ENCODE data around the gene PLA2G6. TPM values are rescaled to one million over a fixed set of nuclear protein-coding genes. Genes with fewer than 3 reads are reported as not detected.

The PLA2G6 gene
- total RNA-seq, 4 donors from 2014 or later, result 46.0 to 88.4 (median 64.8) TPM

- TF ChIP-seq POLR2A (IDR thresholded peaks at IDR 0.05) (no peak), CTCF (IDR thresholded peaks at IDR 0.05) (no peak)
- WGBS, 2 donors, result 86 to 92% methylated on average over 14 of the region's 14 CpGs
- no peak overlapping the region for H3K4me3 ChIP-seq (ENCODE audit: low read depth, poor library complexity, severe bottlenecking)
- no peak for DNase-seq (ENCODE audit: low spot score in 2 of 2)
- intact Hi-C loops (cut with DNase I; ENCODE audit: low total_unique reads), result no loop called here
Observed at GRCh38 chr22:38191055-38191454, 9.4 kb upstream of the PLA2G6 start.

GRCh38 chr22:38190581-38190980 is 9.0 kb upstream of the PLA2G6 start:
- 53 to 73% methylated on average over 6 of the region's 6 CpGs for WGBS, 2 donors
- intact Hi-C loops (cut with DNase I; ENCODE audit: low total_unique reads), result no loop called here
- no peak for DNase-seq (ENCODE audit: low spot score in 2 of 2)
- TF ChIP-seq POLR2A (IDR thresholded peaks at IDR 0.05), result no peak
- no peak for TF ChIP-seq CTCF (IDR thresholded peaks at IDR 0.05)
- no peak overlapping the region for H3K4me3 ChIP-seq (ENCODE audit: low read depth, poor library complexity, severe bottlenecking)

GRCh38 chr22:38189104-38189503 is 7.5 kb upstream of the PLA2G6 start:
- intact Hi-C loops (cut with DNase I; ENCODE audit: low total_unique reads), result loop anchor here (10.0 kb wide), 1 partner anchor 624 kb away; the partner anchor contains the start of gene CDC42EP1
- H3K4me3 ChIP-seq (ENCODE audit: low read depth, poor library complexity, severe bottlenecking), result no peak overlapping the region
- no peak for DNase-seq (ENCODE audit: low spot score in 2 of 2)
- TF ChIP-seq POLR2A (IDR thresholded peaks at IDR 0.05) (no peak), CTCF (IDR thresholded peaks at IDR 0.05) (no peak)
- WGBS, 2 donors, result 83 to 92% methylated on average over 3 of the region's 3 CpGs

GRCh38 chr22:38187413-38188212 is 6.0 kb upstream of the PLA2G6 start:
- intact Hi-C loops (cut with DNase I; ENCODE audit: low total_unique reads), result loop anchor here (10.0 kb wide), 1 partner anchor 623 kb away; the partner anchor contains the start of gene CDC42EP1
- no peak for DNase-seq (ENCODE audit: low spot score in 2 of 2)
- 68 to 72% methylated on average over 10 of the region's 10 CpGs for WGBS, 2 donors
- no peak for TF ChIP-seq CTCF (IDR thresholded peaks at IDR 0.05)
- TF ChIP-seq POLR2A (IDR thresholded peaks at IDR 0.05), result no peak
- no peak overlapping the region for H3K4me3 ChIP-seq (ENCODE audit: low read depth, poor library complexity, severe bottlenecking)

GRCh38 chr22:38186429-38186828 is 4.8 kb upstream of the PLA2G6 start:
- TF ChIP-seq POLR2A (IDR thresholded peaks at IDR 0.05), result no peak
- TF ChIP-seq CTCF (IDR thresholded peaks at IDR 0.05), result no peak
- DNase-seq (ENCODE audit: low spot score in 2 of 2), result no peak
- no peak overlapping the region for H3K4me3 ChIP-seq (ENCODE audit: low read depth, poor library complexity, severe bottlenecking)
- intact Hi-C loops (cut with DNase I; ENCODE audit: low total_unique reads), result loop anchor here (10.0 kb wide), 1 partner anchor 622 kb away; the partner anchor contains the start of gene CDC42EP1
- 34 to 40% methylated on average over 5 of the region's 5 CpGs for WGBS, 2 donors

Data from lower leg skin (tissue), 4 donors.